ENCODE data around the gene DAG1.

GRCh38 chr3:49422379-49423248, 47.5 kb upstream of the DAG1 start, which contains the start of gene AMT:
- TF ChIP-seq CTCF (conservative IDR thresholded peaks at IDR 0.05; ENCODE audit: low read depth, low read length) (no peak), EZH2 (IDR thresholded peaks at IDR 0.05; ENCODE audit: borderline replicate concordance, low read depth, low read length, poor library complexity, severe bottlenecking) (no peak)
